Subcutaneous abdominal adipose tissue (tissue), 5 donors: Measurements from ENCODE around the gene MED13L.

Source experiments
- H3K27ac ChIP-seq: one replicate; pipeline ENCODE4 v1.7.0; 2013; ENCODE audit warnings: low read depth, mild to moderate bottlenecking, inconsistent platforms, low read length, moderate library complexity
- H3K27me3 ChIP-seq, 5 donors: one replicate each; pipeline ENCODE4 v1.7.0; 2013; ENCODE audit warnings: low read length in 5 of 5, inconsistent platforms in 1 of 5; ENCODE audit not compliant: control insufficient read depth in 5 of 5, insufficient read depth in 4 of 5
- H3K36me3 ChIP-seq, 5 donors: one replicate each; pipeline ENCODE4 v1.7.0; 2013; ENCODE audit warnings: low read length in 5 of 5; ENCODE audit not compliant: control insufficient read depth in 5 of 5, insufficient read depth in 5 of 5
- H3K4me1 ChIP-seq, 5 donors: one replicate each; pipeline ENCODE4 v1.7.0; 2013; ENCODE audit warnings: low read length in 5 of 5, mild to moderate bottlenecking in 3 of 5, moderate library complexity in 1 of 5; ENCODE audit not compliant: control insufficient read depth in 5 of 5, insufficient read depth in 5 of 5
- H3K4me3 ChIP-seq, 5 donors: one replicate each; pipeline ENCODE4 v1.7.0; 2013; ENCODE audit warnings: low read length in 5 of 5, low read depth in 1 of 5
- H3K9ac ChIP-seq, 5 donors: one replicate each; pipeline ENCODE4 v1.7.0; 2013; ENCODE audit warnings: low read length in 5 of 5, mild to moderate bottlenecking in 4 of 5, moderate library complexity in 3 of 5
- H3K9me3 ChIP-seq, 5 donors: one replicate each; pipeline ENCODE4 v1.7.0; 2013; ENCODE audit warnings: low read length in 5 of 5; ENCODE audit not compliant: control insufficient read depth in 5 of 5
- donor health status: healthy.
- donor health status: healthy.
- donor health status: healthy.
- donor health status: healthy.
- donor health status: healthy.

Gene MED13L

DNA sequence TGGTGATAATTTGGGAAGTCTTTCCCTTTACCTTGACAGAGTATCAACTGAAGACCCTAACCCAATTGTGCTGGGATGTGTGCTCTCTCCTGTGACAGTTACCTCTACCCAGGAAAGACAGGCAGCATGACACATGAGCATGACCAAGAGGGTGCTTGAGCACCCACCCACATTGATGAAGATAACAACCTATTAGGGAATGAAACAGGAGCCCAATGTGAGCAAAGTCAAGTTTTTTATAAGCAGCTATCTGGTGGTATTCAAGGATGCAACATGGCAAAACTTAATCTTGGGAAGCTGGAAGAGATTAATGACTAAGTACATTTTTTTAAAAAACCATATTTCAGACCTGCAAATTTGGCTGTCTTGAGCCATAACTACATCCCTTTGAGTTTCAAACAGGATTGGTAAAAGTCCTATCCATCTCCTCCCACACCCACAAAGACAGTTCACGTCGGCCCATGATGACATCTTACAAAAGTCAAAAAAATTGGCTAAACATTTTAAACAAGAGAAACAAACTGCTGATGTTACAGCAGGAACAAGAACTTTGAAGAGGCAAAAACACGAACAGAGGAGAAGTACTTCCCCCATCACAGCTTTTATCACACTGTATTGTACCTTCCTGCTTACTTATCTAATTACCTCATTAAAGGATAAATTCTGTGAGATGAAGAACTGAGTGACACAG, 60.3 kb downstream of the MED13L start:
- Histone ChIP-seq H3K4me3 (no peak overlapping the region), H3K9me3 (no peaks in the 10 kb centered on the region), H3K4me1 (peaks cover 0 to 23% (median 19%) of the 10 kb centered on the region in 5 donors), H3K9ac (no peak overlapping the region), H3K36me3 (no peaks in the 10 kb centered on the region), H3K27me3 (no peaks in the 10 kb centered on the region), H3K27ac (no peak overlapping the region)

DNA sequence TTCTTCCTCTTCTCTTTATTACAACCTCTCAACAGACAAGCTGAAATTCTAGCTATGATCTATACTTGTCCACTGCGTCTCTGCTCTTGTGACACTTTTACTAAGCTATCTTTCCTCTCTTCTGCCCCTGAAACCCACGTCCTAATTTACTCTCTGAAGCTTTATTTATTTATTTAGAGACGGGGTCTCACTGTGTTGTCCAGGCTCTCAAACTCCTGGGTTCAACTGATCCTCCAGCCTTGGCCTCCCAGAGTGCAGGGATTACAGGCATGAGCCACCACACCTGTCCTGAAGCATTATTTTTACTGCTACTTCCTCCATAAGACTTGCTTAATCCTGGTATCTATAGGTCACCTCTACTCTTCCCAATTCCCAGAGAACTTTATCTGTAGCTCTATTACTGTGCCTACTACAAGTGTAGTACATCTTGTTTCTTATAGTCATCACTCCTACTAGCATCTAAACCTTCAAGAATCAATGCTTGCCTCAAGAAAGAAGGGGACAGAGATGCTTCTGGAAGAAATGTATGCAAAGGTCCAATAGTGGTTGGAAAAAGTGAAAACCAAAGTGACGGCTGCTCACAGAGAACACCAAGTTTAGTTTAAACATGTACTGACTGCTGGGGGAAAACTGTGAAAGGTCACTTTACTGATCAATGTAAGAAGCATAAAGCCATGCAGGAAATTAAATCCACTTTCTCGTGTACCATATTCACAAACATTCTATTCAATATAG, 61.3 kb downstream of the MED13L start:
- Histone ChIP-seq H3K9ac (no peak overlapping the region), H3K9me3 (no peaks in the 10 kb centered on the region), H3K4me1 (peaks cover 0 to 23% (median 19%) of the 10 kb centered on the region in 5 donors), H3K36me3 (no peaks in the 10 kb centered on the region), H3K27me3 (no peaks in the 10 kb centered on the region), H3K27ac (no peak overlapping the region), H3K4me3 (no peak overlapping the region)

DNA sequence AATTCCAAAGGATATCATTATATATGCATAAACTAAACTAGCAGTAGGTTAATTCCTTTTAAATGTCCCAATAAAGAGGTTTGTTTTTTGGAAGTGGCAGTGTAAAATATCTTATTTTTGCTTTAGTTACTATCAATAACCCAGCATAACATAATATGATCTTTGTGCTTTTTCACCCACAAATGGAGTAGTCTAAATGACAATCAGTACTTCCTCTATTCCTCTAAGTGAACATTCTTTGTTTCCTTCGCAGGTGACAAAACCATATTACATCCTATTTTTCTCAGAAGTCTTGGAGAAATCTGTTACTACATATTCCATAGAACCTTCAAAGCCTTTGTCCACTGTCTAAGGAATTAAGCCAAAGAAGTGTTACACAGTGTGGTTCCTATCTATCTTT, 62.5 kb downstream of the MED13L start:
- Histone ChIP-seq H3K4me1 (peaks cover 0 to 25% (median 21%) of the 10 kb centered on the region in 5 donors), H3K27ac (no peak overlapping the region)

DNA sequence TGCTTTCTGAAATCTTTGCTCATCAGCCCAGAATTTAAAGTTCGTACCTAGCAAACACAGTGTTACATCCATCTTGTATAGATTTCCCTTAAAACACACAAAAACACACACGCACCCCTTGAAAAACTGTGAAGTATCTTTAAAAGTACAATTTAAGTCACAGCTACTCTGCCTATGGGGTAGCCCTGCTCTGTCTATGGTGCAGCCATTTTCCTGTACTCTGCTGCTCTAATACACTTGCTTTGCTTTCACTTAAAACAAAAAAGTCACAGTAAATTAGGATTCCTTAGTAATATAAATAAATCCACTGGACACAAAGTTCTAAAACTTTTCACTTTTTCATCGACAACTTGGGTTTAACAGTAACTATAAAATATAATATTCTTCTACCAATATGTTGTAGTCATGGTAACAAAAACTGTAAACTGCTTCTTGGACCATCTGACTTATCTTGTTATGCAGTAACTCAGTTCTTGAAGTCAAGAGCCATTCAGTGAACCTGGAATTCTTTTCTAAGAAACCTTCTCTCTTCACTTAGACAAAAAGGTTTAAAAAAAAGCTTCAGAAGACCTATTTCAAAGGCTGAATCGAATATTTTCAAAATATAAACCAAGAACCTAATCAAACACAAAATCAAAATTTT, 63.5 kb downstream of the MED13L start:
- H3K4me1 ChIP-seq: peaks cover 0 to 33% (median 27%) of the 10 kb centered on the region in 5 donors
- no peaks in the 10 kb centered on the region for H3K36me3 ChIP-seq
- no peak overlapping the region for H3K4me3 ChIP-seq

More for the DNA sequence above, 62.5 kb downstream of the MED13L start:
- Histone ChIP-seq H3K4me3 (no peak overlapping the region), H3K9me3 (no peaks in the 10 kb centered on the region), H3K27me3 (no peaks in the 10 kb centered on the region), H3K9ac (no peak overlapping the region), H3K36me3 (no peaks in the 10 kb centered on the region)

DNA sequence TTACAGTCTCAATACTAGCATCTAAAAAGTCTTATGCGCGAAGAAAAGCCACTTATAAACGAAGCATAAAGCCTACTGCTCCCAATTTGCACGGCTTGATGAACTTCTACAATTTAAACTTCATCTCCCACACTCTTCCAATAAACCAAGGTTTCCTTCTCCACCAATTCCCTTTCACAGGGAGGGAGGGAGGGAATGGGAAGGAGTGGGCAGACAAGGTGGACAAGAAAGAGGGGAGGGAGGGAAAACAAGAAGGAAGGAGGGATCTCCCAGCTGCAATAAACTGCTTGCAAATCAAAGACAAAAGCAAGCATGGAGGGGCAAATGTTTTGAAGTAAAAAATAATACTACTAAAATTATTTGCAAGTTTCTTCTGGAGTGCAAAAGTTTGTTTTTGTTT, 64.5 kb downstream of the MED13L start:
- Histone ChIP-seq H3K4me3 (no peak overlapping the region), H3K27me3 (no peaks in the 10 kb centered on the region), H3K9me3 (no peaks in the 10 kb centered on the region), H3K9ac (no peak overlapping the region), H3K36me3 (no peaks in the 10 kb centered on the region), H3K27ac (no peak overlapping the region), H3K4me1 (peaks cover 0 to 25% (median 19%) of the 10 kb centered on the region in 5 donors)

More for the DNA sequence above, 63.5 kb downstream of the MED13L start:
- Histone ChIP-seq H3K9me3 (no peaks in the 10 kb centered on the region), H3K27ac (no peak overlapping the region), H3K27me3 (no peaks in the 10 kb centered on the region), H3K9ac (no peak overlapping the region)

DNA sequence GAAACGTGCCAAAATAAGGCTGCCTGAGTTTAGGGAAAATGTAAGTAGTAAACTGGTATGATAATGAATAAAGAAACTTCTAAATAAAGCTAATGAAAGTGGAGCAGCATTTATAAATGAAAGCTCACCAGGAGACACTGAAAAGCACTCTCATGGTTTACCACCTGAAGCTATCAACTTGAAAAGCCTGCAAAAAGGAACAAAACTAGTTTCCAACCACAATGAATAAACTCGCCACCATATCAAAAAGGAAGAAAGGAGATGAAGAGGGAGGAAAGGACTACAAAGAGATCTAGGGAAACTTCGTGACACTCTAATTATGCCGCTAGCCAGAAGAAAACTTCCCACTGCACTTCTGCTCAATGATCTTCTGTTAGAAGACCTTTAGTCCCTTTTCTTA, 66.7 kb downstream of the MED13L start:
- H3K9me3 ChIP-seq: no peaks in the 10 kb centered on the region
- no peak overlapping the region for H3K9ac ChIP-seq
- H3K4me3 ChIP-seq: no peak overlapping the region
- H3K36me3 ChIP-seq: no peaks in the 10 kb centered on the region
- H3K27me3 ChIP-seq: no peaks in the 10 kb centered on the region
- H3K27ac ChIP-seq: no peak overlapping the region
- H3K4me1 ChIP-seq: peaks cover 0 to 14% (median 11%) of the 10 kb centered on the region in 5 donors

DNA sequence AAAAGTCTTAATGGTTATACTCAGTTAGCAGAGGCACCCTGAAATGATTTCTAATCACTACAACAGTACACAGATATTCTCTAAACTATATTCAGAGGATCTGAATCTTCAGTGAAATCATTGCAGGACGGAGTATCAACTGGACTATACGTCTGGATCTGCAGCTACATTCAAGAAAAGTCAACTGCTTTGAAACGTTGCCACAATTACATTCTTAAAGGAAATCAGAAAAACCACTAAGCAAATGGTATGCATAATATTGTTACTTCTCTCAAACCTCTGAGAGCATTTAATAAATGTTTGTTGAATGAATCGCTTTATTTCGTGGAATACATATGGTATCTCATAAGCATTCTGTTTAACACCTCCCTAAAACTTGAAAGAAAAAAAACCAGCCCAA, 67.4 kb downstream of the MED13L start:
- Histone ChIP-seq H3K9ac (no peak overlapping the region), H3K4me1 (peaks cover 0 to 14% (median 10%) of the 10 kb centered on the region in 5 donors), H3K27me3 (no peaks in the 10 kb centered on the region), H3K9me3 (no peaks in the 10 kb centered on the region), H3K27ac (no peak overlapping the region), H3K36me3 (no peaks in the 10 kb centered on the region), H3K4me3 (no peak overlapping the region)

DNA sequence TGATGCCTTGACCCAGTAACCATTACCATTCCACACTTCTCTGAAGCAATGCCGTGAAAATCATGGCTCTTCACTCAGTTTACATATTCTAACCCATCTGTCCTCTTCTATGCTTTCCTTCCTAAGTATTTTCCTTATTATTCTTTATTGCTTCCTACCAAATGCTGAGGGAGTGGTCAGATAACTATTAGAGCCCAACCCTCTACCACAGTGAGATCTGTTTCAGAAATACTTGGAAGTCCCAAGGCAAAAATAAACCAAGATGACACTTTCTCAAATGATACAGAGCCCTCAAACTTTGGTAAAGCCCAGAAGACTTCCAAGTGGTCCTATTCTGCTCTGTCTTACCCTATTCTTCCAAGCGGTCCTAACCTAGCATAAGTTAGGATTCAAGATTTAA, 68.0 kb downstream of the MED13L start:
- Histone ChIP-seq H3K9me3 (no peaks in the 10 kb centered on the region), H3K4me1 (peaks cover 0 to 12% (median 10%) of the 10 kb centered on the region in 5 donors), H3K27me3 (no peaks in the 10 kb centered on the region), H3K36me3 (peaks cover 0 to 2% (median 0%) of the 10 kb centered on the region in 5 donors), H3K27ac (no peak overlapping the region), H3K4me3 (no peak overlapping the region), H3K9ac (no peak overlapping the region)

DNA sequence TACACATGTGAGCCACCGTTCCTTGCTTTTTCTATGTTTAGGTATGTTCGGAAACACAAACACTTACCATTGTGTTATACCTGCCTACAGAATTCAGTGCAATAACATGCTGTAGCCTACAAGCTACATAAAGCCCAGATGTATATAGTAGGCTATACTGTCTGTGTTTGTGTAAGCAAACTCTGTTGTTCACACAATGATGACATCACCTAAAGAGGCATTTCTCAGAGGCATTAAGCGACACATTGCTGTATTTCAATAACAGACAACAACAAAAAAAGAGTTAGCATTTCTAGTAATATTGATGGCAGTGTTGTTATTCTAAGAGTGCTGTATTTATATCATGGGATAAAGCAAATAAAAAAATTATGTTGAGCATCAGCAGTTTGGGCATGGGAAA, 70.2 kb downstream of the MED13L start:
- Histone ChIP-seq H3K9me3 (no peaks in the 10 kb centered on the region), H3K4me3 (no peak overlapping the region), H3K27ac (no peak overlapping the region), H3K9ac (peak overlapping the region in 1 of 5 donors; percentile 16), H3K36me3 (peaks cover 0 to 2% (median 0%) of the 10 kb centered on the region in 5 donors), H3K27me3 (no peaks in the 10 kb centered on the region), H3K4me1 (peaks cover 0 to 19% (median 12%) of the 10 kb centered on the region in 5 donors)

DNA sequence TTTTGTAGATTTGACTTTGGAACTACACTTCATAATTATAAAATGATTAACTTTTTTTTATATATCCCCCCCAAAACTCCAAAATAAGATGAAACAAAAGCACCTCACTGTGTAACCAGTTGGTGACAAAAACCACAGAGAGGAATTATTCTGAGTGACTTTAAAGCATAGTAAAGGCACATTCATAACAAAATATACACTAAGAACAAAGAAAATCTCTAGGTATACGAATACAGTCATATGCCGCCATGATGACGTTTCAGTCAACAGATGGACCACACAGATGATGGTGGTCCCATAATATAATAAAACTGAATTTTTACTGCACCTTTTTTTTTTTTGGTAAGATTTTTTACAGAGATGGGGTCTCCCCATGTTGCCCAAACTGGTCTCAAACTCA, 70.7 kb downstream of the MED13L start:
- no peak overlapping the region for H3K9ac ChIP-seq
- H3K4me3 ChIP-seq: no peak overlapping the region
- no peaks in the 10 kb centered on the region for H3K27me3 ChIP-seq

More for the DNA sequence above, 70.7 kb downstream of the MED13L start:
- H3K9me3 ChIP-seq: no peaks in the 10 kb centered on the region
- no peak overlapping the region for H3K27ac ChIP-seq
- H3K36me3 ChIP-seq: peaks cover 0 to 2% (median 0%) of the 10 kb centered on the region in 5 donors
- peaks cover 0 to 24% (median 17%) of the 10 kb centered on the region in 5 donors for H3K4me1 ChIP-seq
